ENCODE results near the gene GLB1L2.

- TF ChIP-seq CTCF (IDR thresholded peaks at IDR 0.05; ENCODE audit: insufficient read depth, low read length, poor library complexity, severe bottlenecking) (no peak), EZH2phosphoT487 (conservative IDR thresholded peaks at IDR 0.05; ENCODE audit: low read length) (no peak)
These were observed 17.5 kb downstream of the GLB1L2 start for GRCh38 chr11:134349109-134349801.
